Measurements from ENCODE around the gene NCOA1.

DNA sequence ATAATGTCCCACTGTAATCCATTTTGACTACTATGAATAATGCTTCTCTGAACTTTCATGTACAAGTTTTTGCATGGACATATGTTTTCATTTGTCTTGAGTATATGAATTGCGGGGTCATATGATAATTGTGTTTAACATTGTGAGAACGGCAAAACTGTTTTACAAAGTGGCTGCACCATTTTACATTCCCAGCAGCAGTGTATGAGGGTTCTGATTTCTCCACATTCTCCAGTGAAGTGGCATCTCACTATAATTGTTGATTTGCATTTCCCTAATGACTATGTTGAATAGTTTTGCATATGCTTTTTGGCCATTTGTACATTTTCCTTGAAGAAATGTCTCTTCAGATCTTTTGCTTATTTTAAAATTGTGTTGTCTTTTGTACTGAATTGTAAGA lies 20.1 kb downstream of the NCOA1 start:
- TF ChIP-seq ZNF221 (tag by site-specific recombination; IDR thresholded peaks at IDR 0.05; ENCODE audit: borderline replicate concordance) (no peak), YY1 (tag by site-specific recombination; IDR thresholded peaks at IDR 0.05) (no peak), ZNF184 (tag by site-specific recombination; IDR thresholded peaks at IDR 0.05) (no peak), TCF7L2 (IDR thresholded peaks at IDR 0.05; ENCODE audit: borderline replicate concordance, low read depth, low read length) (no peak), ZNF747 (tag by site-specific recombination; IDR thresholded peaks at IDR 0.05) (no peak), ZBTB20 (tag by site-specific recombination; IDR thresholded peaks at IDR 0.05) (no peak), ZXDB (tag by site-specific recombination; IDR thresholded peaks at IDR 0.05) (no peak), ZNF121 (tag by site-specific recombination; IDR thresholded peaks at IDR 0.05) (no peak), GLIS2 (tag by site-specific recombination; IDR thresholded peaks at IDR 0.05) (no peak)
- TF ChIP-seq, protein P1, sequence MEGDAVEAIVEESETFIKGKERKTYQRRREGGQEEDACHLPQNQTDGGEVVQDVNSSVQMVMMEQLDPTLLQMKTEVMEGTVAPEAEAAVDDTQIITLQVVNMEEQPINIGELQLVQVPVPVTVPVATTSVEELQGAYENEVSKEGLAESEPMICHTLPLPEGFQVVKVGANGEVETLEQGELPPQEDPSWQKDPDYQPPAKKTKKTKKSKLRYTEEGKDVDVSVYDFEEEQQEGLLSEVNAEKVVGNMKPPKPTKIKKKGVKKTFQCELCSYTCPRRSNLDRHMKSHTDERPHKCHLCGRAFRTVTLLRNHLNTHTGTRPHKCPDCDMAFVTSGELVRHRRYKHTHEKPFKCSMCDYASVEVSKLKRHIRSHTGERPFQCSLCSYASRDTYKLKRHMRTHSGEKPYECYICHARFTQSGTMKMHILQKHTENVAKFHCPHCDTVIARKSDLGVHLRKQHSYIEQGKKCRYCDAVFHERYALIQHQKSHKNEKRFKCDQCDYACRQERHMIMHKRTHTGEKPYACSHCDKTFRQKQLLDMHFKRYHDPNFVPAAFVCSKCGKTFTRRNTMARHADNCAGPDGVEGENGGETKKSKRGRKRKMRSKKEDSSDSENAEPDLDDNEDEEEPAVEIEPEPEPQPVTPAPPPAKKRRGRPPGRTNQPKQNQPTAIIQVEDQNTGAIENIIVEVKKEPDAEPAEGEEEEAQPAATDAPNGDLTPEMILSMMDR (tag by site-specific recombination; IDR thresholded peaks at IDR 0.05): no peak
- TF ChIP-seq, protein P2, sequence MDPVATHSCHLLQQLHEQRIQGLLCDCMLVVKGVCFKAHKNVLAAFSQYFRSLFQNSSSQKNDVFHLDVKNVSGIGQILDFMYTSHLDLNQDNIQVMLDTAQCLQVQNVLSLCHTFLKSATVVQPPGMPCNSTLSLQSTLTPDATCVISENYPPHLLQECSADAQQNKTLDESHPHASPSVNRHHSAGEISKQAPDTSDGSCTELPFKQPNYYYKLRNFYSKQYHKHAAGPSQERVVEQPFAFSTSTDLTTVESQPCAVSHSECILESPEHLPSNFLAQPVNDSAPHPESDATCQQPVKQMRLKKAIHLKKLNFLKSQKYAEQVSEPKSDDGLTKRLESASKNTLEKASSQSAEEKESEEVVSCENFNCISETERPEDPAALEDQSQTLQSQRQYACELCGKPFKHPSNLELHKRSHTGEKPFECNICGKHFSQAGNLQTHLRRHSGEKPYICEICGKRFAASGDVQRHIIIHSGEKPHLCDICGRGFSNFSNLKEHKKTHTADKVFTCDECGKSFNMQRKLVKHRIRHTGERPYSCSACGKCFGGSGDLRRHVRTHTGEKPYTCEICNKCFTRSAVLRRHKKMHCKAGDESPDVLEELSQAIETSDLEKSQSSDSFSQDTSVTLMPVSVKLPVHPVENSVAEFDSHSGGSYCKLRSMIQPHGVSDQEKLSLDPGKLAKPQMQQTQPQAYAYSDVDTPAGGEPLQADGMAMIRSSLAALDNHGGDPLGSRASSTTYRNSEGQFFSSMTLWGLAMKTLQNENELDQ (tag by site-specific recombination; IDR thresholded peaks at IDR 0.05; ENCODE audit: low read depth): no peak
- TF ChIP-seq, protein P3, sequence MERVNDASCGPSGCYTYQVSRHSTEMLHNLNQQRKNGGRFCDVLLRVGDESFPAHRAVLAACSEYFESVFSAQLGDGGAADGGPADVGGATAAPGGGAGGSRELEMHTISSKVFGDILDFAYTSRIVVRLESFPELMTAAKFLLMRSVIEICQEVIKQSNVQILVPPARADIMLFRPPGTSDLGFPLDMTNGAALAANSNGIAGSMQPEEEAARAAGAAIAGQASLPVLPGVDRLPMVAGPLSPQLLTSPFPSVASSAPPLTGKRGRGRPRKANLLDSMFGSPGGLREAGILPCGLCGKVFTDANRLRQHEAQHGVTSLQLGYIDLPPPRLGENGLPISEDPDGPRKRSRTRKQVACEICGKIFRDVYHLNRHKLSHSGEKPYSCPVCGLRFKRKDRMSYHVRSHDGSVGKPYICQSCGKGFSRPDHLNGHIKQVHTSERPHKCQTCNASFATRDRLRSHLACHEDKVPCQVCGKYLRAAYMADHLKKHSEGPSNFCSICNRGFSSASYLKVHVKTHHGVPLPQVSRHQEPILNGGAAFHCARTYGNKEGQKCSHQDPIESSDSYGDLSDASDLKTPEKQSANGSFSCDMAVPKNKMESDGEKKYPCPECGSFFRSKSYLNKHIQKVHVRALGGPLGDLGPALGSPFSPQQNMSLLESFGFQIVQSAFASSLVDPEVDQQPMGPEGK (tag by site-specific recombination; IDR thresholded peaks at IDR 0.05): no peak
- TF ChIP-seq, protein P4, sequence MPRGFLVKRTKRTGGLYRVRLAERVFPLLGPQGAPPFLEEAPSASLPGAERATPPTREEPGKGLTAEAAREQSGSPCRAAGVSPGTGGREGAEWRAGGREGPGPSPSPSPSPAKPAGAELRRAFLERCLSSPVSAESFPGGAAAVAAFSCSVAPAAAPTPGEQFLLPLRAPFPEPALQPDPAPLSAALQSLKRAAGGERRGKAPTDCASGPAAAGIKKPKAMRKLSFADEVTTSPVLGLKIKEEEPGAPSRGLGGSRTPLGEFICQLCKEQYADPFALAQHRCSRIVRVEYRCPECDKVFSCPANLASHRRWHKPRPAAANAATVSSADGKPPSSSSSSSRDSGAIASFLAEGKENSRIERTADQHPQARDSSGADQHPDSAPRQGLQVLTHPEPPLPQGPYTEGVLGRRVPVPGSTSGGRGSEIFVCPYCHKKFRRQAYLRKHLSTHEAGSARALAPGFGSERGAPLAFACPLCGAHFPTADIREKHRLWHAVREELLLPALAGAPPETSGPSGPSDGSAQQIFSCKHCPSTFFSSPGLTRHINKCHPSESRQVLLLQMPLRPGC (tag by site-specific recombination; IDR thresholded peaks at IDR 0.05): no peak
